HCEC 1CT (cell line): ENCODE data around the gene ORMDL3.

Experiments used
- DNase-seq: peaks from one replicate; pipeline ENCODE4 v3.0.0-alpha.2; 2017

The ORMDL3 gene, protein sequence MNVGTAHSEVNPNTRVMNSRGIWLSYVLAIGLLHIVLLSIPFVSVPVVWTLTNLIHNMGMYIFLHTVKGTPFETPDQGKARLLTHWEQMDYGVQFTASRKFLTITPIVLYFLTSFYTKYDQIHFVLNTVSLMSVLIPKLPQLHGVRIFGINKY

DNA sequence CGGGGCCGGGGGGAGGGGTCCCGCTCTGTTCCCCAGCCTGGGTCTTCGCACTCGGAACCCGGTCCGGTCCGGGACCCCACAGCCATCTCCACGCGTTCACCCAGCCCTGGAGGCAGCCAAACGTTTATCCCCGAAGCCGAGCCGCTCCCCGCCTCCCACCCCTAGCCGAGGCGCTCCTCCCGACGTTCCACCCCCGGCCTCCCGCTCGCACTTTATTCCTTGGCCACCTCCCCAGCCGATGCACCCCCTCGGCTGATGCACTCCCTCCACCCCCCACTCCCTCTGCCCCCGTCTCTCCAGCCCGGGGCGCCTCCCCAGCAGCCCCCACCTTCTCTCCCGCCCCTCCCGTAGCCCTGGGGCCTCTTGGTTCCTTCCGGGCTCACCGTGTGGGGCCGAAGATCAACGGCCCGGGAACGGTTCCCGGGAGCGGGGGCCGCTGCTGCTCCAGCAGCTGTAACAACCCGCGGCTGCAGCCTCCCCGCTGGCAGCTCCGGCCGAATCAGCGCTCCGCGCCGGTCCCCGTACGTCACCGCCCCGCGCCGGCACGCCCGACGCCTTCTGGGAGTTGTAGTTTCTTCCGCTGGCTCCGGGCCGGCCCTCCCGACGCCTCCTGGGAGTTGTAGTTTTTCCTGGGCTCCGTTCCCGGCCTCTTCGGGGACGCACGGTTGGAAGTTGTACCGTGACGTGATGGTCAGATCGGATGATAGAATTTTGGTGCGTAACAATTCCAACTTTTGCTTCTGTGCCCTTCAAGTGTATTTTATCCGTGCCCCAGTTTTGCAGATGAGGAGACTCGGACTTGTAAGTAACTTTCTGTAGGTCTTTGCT lies at the start of gene ORMDL3, which contains the start of gene LRRC3C:
ORMDL3 (minus strand) TSS at position 501 of the 828 bp plus-strand sequence. CDS start 3,398 bp downstream, outside the sequence.
LRRC3C (plus strand) TSS at position 632 of the 828 bp plus-strand sequence. CDS start 13,792 bp downstream, outside the sequence.
- peak; percentile 91 for DNase-seq

DNA sequence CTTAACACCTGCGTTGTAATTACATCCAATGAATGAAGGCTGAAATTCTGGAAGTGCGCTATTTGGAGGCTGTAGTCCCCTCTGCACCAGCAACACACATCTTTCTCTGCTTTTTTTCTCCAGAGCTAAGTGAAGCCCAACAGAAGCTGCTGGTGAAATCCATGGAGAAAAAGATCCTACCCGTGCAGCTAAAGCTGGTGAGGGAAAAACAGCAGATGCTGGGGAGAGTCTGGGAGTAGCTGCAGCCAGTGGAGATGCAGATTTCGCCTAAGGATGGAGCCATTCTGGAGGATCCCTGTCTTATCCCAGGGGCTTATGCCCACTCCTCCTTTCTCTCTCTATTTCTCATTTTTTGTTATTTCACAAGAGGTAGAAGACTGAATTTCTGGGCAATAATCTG lies 48.4 kb upstream of the ORMDL3 start:
- DNase-seq: no peak

DNA sequence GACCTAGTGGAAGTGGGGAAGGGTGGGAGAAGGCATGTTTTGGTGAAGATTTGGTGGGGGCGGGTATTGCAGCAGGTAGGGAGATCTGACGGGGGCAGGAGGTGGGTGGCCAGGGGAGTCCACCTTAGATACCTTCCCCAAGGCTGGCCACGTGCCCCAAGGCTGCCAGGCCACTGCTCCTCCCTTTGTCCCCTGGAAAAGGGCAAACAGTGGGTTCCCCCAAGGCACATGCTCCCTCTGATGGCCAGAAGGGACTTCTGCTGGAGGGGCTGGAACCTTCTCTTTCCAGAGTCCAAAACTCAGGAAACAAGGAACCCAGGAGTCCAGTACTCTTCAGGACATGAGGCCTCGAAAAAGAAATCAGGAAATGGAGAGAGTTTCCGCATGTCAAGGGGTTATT lies 47.0 kb upstream of the ORMDL3 start:
- no peak for DNase-seq

DNA sequence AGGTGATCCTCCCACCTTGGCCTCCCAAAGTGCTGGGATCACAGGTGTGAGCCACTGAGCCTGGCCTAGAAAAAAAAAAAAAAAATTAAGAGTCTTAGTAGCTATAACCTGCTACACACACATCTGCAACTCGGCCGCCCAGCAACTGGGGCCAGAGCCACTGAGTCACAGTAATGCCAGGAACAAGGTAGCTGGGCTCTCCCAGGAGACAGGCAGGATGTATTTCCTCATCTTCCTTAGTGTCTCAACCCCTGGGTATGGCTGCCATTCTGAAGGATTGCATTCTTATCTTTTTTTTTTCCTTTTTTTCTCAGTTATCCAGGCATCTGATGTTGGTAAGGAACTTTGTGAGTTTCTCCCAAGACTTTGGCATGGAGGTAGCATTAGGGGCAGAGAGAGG lies 46.1 kb upstream of the ORMDL3 start:
- peak; percentile 36 for DNase-seq

DNA sequence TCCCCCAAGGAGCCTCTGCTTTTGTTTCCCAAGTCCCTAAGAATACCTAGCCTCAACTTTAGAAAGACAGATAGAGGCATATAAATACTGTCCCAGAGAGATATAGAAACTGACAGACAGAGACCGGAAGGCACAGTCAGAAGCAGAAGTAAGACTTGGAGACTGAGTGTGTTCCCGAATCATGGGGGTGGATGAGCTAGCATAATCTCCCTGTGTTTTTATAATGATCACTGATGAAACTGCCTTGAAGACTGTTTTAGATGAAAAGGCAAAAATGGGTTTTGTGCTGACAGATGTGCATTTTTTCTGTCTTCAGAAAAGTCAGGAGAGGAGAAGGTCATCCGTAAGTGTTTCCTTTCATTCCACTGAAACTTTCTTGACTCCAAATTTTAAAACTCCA lies 44.9 kb upstream of the ORMDL3 start:
- no peak for DNase-seq

DNA sequence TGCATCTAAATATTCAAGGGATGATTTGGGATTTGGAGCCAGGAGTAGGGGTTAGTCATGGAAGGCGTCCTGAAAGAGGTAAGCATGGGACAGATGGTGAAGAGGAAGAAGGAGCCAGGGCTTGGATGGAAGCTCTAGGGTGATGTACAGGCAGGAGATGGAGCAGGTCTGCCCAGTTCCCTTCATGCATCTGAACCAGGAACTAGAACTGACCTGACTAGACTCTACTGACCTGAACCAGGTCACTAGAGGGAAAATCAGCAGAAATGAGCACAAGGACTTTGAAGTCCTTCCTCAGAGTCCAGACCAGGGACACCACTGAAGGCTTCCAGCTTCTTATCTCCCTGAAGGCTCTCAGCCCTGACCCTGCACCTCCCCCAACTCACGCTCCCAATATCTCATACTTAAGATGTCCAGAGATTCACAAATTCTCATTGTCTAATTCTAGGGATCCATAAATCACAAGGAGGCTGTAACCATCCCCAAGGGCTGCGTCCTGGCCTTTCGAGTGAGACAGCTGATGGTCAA lies 43.7 kb upstream of the ORMDL3 start:
- DNase-seq: no peak

DNA sequence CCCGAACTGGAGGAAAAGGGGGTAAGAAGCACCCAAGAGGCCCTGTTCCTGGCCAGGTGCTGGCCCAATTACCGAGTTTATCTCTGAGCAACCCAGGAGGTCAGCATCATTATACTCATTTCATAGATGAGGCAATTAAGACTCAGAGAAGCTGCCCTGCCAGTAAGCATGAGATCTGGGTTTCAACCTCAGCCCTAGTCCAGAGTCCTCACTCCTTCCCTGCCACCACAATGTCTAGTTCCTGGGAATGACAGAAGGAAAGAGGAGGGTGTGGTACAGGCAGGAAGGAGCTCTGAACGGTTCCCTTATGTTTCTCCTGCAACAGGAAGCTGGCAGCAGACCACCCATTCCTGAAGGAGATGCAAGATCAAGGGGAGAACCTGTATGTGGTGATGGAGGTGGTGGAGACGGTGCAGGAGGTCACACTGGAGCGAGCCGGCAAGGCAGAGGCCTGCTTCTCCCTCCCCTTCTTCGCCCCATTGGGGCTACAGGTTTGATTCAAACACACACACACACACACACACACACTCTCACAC lies 42.8 kb upstream of the ORMDL3 start:
- DNase-seq: no peak

DNA sequence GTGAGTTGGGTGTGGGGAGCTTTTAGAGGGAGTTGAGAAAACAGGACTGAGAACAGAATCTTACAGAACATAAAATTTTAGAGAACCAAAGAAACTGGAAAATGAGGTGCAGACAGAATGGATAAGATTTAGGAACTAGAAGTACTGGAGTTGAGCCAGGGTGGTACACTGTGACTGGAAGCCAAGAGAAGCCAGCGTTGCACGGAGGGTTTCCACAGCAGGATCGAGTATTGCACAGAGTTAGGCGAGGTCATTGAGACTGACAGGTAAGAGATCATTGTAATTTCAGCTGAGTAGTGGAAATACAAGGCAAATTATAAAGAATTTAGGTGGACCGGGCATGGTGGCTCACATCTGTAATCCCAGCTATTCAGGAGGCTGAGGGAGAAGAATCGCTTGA lies 42.0 kb upstream of the ORMDL3 start:
- no peak for DNase-seq

DNA sequence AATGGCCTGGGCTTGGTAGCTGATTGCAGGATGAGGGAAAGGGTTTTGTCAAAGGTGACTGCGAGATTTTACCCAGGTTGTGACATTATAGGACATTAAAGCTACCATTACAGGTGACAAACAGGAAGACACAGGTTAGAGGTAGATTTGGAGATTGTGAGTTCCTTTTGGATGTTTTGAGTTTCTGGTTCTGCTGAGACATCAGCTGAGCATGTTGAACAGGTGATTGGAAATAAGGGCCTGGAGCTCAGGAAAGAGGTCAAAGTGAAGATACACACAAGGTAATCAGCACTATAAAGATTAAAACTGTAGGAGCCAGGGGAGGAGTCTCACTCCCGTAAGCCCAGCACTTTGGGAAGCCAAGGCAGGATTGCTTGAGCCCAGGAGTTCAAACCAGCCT lies 41.4 kb upstream of the ORMDL3 start:
- no peak for DNase-seq

DNA sequence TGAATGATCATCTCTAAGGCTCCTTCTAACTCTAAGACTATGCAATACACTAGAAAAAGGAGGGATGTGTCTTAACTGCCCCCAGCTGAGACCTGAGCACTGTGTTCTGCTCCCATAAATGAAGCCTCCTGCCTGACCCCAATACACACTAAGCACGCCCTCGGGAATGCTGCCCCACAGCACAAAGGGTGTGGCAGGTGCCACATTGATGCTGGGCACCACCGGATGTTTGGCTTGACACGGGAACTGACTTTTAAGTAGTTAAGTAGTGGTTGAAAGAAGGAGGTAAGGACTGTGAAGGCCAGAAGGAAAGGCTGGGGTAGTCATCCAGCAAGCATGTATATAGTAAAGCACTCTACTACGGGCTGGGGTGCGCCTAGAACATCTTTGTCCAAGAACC lies 39.4 kb upstream of the ORMDL3 start:
- no peak for DNase-seq

DNA sequence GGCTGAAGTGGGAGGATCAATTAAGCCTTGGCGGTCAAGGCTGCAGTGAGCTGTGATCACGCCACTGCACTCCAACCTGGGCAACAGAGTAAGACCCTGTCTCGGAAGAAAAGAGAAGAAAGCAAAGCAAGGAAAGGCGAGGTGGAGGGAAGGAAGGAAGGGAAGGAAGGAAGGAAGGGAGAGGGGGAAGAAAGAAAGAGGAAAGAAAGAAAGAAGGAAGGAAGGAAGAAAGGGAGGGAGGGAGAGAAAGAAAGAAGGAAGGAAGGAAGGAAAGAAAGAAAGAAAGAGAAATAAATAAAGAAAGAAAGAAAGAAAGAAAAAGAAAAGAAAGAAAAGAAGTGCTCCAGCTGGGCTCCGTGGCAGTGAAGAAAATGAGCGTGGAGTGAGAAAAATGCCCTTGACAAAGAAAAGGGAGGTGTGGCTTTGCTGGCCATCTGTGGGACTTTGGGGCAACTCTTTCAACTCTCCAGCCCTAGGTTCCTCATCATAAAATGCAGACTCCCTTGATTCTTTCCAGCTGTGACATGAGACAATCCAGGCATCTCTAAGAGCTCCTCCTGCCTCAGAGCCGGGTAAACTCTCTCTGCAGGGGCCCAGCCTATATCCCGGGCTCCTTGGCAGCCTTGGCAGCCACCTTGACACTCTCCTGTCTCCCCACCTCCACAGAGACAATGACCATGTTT lies 37.8 kb upstream of the ORMDL3 start:
- no peak for DNase-seq

DNA sequence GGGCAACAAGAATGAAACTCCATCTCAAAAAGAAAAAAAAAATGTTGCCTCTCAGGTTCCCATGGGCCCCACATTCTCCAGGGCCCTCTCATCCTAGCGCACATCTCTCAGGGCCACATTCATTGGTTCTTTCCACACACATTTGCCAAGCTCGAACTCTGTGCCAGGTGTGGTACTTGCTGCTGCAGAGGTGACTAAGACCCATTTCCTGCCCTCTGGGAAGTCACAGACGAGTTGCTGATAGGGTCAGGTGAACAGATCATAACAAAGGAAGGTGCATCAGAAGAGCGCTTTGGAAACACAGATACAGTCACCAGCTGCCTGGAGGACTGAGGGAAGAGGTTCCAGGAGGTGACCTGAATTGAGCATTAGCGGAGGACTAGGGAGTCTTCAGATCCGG lies 36.4 kb upstream of the ORMDL3 start:
- DNase-seq: no peak

DNA sequence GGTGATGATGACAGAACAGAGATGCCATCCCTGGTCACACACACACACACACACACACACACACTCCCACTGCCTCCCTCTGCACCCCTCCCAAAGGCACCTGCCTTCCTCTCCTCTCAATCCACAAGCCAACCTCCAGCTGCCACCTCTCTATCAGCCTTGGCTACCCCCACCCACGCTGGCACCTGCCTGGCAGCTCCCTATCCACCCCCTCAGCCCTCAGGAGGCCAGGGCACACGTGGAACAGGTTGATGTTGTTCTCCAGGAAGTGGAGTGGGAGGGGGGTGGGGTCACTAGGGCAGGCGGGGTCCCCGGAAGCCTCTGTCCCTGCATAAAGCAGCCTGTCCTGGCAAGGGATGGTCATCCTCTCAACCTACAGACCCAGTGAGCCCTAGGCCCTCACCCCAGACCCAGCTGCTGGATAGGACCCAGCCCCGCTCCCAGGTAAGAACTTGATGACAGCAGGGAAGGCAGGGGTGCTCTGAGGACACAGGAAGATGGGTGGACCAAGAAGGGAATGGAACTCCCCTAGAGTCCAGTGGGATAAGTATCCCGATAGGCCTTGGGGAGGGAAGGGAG lies 35.3 kb upstream of the ORMDL3 start, which contains the start of gene GSDMA:
GSDMA (plus strand) TSS at position 363 of the 579 bp plus-strand sequence. CDS start 2,684 bp downstream, outside the sequence.
- DNase-seq: no peak

DNA sequence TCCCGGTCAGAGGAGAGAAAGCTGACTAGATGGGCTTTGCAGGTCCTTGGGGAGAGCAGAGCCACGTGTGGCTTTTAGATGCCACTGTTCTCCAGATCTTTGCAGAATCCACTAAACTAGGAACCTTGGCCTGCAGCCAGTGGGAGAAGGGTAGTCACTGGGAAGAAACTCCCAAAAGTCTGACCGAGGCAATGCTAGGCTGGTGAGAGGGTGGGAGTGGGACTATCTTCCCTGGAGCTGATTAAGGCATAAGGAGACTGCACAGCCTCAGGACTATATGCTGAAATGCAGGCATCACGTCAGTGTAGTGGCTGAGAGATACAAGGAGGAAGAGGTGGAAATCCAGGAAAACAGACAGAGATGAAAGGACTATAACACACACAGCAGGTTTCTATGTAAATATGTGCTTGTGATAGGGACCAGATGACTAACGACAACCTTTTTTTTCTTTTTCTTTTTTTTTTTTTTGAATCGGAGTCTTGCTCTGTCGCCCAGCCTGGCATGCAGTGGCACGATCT lies 33.2 kb upstream of the ORMDL3 start:
- DNase-seq: no peak

DNA sequence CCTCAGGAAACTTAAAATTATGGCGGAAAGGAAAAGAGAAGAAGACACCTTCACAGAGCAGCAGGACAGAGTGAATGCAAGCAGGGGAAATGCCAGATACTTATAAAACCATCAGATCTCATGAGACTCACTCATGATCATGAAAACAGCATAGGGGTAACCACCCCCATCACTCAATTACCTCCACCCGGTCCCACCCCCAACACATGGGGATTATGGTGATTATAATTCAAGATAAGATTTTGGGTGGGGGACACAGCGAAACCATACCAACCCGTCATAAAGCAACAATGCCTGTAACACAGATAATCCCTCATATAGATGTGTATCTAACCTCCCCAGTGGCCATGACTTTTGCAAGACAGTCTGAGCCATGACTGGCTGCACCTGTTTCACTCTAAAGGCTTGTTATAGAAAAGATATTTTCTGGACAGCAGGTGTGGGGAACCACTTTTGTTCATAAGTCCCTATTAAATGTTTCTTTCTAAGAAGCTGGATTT lies 28.4 kb upstream of the ORMDL3 start:
- no peak for DNase-seq

DNA sequence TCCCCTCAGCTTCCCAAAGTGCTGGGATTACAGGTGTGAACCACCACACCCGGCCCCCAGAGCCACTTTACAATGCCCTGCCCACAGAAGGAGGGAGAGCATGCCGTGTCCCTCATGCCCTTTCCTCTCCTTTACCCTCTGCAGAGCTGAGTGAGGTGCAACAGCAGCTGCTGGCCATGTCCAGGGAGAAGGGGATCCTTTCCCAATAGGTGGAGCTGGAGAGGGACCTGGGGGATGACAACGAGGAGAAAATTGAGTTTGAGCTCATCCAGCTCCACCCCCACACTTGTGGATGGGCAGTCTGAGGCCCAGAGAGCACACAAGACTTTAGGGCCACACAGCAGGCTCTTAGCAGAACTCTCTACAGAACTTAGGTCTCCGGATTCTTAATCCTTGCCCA lies 27.5 kb upstream of the ORMDL3 start:
- no peak for DNase-seq

DNA sequence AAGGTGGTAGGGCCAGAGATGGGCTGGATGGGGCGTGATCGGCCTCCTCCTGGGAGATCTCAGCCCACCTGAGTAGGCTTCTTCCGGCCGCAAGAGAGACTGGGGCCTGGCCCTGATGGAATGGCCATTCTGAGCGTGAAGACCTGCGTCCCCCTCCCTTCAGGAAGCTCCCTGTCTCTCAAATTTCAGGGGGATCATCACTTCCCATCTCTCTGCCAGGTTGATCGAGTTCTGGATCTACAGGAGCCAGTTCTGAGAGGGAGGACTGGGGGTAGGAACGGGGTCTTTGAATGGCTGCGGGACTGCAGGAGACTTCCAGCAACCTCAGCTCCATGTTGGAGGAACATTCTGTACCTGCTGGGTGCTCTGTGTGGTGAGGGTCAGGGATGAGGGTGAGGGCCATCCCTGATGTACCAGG lies 26.1 kb upstream of the ORMDL3 start:
- DNase-seq: no peak

DNA sequence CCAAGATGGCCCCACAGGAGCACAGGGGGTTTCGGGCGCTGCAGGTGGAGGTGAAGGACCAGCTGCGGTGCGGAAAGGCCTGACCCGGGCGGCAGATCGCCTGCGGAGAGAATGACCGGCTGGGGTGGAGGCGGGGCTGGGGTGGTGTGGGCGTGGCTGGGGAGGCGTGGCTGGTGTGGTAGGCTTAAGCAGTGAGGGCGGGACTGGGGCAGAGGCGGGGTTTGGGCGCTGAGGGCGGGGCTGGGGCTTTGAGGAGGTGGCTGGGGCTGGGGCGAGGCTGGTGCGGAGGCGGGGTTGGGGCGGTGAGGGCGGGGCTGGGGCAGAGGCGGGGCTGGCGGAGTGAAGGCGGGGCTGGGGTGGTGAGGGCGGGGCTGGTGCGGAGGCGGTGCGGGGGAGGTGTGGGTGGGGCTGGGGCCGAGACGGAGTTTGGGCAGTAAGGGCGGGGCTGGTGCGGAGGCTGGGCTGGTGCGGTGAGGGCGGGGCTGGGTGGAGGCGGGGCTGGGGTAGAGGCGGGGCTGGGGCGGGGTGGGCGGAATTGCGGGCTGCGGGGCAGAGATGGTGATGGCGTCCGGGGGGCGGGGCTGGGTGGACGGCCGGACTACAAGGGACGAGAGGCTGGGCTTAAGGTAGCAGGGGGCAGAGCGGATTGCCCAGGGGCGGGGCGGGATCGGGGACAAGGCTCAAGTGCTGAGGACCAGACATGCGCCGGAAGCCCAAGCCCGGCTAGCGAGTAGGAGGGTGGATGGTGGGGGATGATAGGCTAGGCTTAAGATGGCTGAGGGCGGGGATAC lies 25.5 kb upstream of the ORMDL3 start:
- DNase-seq: peak; percentile 93

DNA sequence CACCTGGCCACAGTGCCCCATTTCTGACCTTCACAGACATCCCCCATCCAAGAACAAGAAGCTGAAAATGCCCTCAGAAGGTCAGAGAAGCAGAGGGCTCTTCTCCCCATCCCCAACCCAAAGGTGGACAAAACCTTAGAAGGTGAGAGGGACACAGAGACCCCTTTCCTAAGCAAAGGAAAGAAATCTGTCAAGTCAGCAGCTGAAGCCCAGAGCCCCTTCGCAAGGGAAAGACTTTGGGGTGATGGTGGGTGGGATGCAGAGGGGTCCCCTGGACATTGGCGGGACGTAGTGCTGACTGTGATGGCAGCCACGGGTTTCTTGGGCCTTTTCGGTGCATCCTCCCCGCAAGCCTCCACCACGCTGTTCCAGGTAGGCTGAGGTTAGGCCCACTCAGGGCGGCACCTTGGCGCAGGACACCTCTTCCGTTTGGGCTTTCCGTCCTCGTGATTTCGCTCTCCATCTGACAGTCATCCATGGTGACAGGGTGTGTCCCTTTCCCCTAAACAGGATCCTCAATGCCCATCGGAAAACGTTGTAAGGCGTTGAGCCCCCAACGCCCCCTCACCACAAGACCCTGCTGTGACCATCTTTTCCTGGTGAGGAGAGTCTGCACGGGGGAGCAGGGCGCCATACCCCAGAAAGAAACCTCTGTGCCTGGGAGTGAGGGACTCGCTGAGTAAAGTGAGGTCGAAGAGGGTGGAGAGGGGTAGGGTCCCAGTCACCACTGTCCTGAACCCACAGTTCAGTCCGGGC lies 24.7 kb upstream of the ORMDL3 start:
- DNase-seq: no peak

DNA sequence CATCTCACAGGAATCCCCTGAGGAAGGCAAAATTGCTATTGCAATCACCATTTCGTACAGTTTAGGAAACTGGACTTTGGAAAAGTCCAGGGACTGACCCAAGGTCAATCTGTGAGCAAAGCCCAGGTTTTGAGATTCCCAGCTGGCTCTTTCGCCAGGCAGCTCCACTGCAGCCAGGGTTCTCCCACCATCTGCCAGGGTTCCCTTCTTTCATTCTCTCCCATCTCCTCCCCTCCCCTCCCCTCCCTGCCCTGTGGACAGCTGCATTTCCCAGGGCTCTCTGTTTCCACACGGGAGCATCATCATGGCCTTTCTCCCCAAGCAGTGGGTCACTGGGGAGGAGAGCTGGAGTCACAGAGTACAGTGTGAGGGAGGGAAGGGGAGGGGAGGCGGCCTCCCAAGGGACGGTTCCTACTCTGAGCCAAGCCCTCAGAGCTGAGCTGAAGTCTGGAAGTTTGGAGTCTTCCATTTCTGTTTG lies 23.5 kb upstream of the ORMDL3 start:
- no peak for DNase-seq

DNA sequence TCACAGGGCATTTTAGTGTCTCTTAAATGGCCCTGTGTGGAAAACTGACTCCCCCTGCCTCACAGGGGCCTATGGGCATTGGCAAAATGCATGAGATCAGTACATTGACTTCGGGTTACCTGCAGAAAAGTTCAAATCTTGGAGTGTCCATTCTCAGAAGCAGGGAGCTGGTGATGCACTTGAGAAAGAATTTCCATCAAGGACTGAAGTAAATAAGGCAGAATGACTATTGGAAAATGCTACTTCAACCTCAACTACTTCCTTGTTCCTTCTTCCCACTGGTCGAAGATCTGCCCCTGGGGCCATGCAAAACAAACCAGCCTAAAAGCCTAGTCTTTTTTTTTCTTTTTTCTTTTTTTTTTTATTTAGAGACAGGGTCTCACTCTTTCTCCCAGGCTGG lies 21.6 kb upstream of the ORMDL3 start:
- DNase-seq: no peak
